ENCODE data around the gene SLC41A3. TPM values are rescaled to one million over a fixed set of nuclear protein-coding genes. Genes with fewer than 3 reads are reported as not detected.

SLC41A3 gene
- total and polyA plus RNA-seq, 10 of the 15 experiments (the other 5 are each of a cell fraction or from before 2014, with no cell fraction given), result 8.3 to 29.5 (median 16.7) TPM

GRCh38 chr3:126035362-126036050, 48.4 kb downstream of the SLC41A3 start (continued):
- TF ChIP-seq CUX1 (IDR thresholded peaks at IDR 0.05; ENCODE audit: insufficient replicate concordance, low read depth, low read length), result no peak
- TF ChIP-seq GABPA (IDR thresholded peaks at IDR 0.05; ENCODE audit: low read depth), result no peak
- no peak for TF ChIP-seq SUPT20H (IDR thresholded peaks at IDR 0.05; ENCODE audit: borderline replicate concordance, control insufficient read depth, low read depth, low read length)
- TF ChIP-seq RCOR1 (conservative IDR thresholded peaks at IDR 0.05; ENCODE audit: low read depth, low read length), result no peak
- TF ChIP-seq NBN (IDR thresholded peaks at IDR 0.05), result no peak
- TF ChIP-seq POLR2A (IDR thresholded peaks at IDR 0.05; ENCODE audit: low read depth, low read length), result no peak
- no peak for TF ChIP-seq MEF2B (IDR thresholded peaks at IDR 0.05; ENCODE audit: partially characterized antibody, poor library complexity, severe bottlenecking)
- TF ChIP-seq CBX3 (IDR thresholded peaks at IDR 0.05; ENCODE audit: borderline replicate concordance, low read depth), result no peak
- no peak for TF ChIP-seq SIX5 (IDR thresholded peaks at IDR 0.05; ENCODE audit: low read depth, low read length, severe bottlenecking)
- TF ChIP-seq RFX5 (IDR thresholded peaks at IDR 0.05; ENCODE audit: low read depth, low read length), result no peak
- TF ChIP-seq IRF4 (IDR thresholded peaks at IDR 0.05; ENCODE audit: low read depth, low read length), result no peak
- TF ChIP-seq SMARCA5 (IDR thresholded peaks at IDR 0.05), result no peak
- TF ChIP-seq, protein P1, sequence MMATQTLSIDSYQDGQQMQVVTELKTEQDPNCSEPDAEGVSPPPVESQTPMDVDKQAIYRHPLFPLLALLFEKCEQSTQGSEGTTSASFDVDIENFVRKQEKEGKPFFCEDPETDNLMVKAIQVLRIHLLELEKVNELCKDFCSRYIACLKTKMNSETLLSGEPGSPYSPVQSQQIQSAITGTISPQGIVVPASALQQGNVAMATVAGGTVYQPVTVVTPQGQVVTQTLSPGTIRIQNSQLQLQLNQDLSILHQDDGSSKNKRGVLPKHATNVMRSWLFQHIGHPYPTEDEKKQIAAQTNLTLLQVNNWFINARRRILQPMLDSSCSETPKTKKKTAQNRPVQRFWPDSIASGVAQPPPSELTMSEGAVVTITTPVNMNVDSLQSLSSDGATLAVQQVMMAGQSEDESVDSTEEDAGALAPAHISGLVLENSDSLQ (IDR thresholded peaks at IDR 0.05), result no peak
- no peak for TF ChIP-seq EED (IDR thresholded peaks at IDR 0.05; ENCODE audit: low read depth)
